HG02763 (cell line): Measurements from ENCODE around the gene LRRK1.

Experiments used
- ATAC-seq: cut with Tn5 transposase; IDR thresholded peaks from one replicate; pipeline ENCODE4 v1.9.1; 2021; ENCODE audit warnings: mild to moderate bottlenecking, moderate library complexity; ENCODE audit not compliant: unreplicated experiment

LRRK1 gene

GRCh38 chr15:101052681-101053121 is 133.5 kb downstream of the LRRK1 start:
- no peak for ATAC-seq

- no peak for ATAC-seq
Measured at GRCh38 chr15:101053261-101053660, 134.1 kb downstream of the LRRK1 start.

GRCh38 chr15:101054116-101054515 is 135.0 kb downstream of the LRRK1 start:
- no peak for ATAC-seq

GRCh38 chr15:101054991-101055390 is 135.8 kb downstream of the LRRK1 start:
- ATAC-seq = no peak

- no peak for ATAC-seq
Measured at GRCh38 chr15:101055411-101055810, 136.3 kb downstream of the LRRK1 start.

GRCh38 chr15:101056366-101057334 is 137.5 kb downstream of the LRRK1 start:
- no peak for ATAC-seq

- no peak for ATAC-seq
Measured at GRCh38 chr15:101057841-101058407, 138.8 kb downstream of the LRRK1 start.

GRCh38 chr15:101058735-101059134 is 139.6 kb downstream of the LRRK1 start:
- no peak for ATAC-seq

- no peak for ATAC-seq
Measured at GRCh38 chr15:101059381-101060341, 140.5 kb downstream of the LRRK1 start.

- ATAC-seq = no peak
Measured at GRCh38 chr15:101060576-101061551, 141.7 kb downstream of the LRRK1 start.

- ATAC-seq = no peak
Measured at GRCh38 chr15:101062063-101062462, 142.9 kb downstream of the LRRK1 start.

- no peak for ATAC-seq
Measured at GRCh38 chr15:101062471-101063171, 143.5 kb downstream of the LRRK1 start.

GRCh38 chr15:101063212-101063611 is 144.1 kb downstream of the LRRK1 start:
- no peak for ATAC-seq

GRCh38 chr15:101063891-101064794 is 145.0 kb downstream of the LRRK1 start:
- ATAC-seq = no peak

- no peak for ATAC-seq
Measured at GRCh38 chr15:101064795-101065569, 145.8 kb downstream of the LRRK1 start.

GRCh38 chr15:101065570-101066221 is 146.5 kb downstream of the LRRK1 start:
- no peak for ATAC-seq
